HEK293 (cell line): ENCODE measurements around the gene PRKAG2.

Source experiments
- ZNF138 ChIP-seq: fragments of 450-650 bp; formaldehyde crosslinking; IDR thresholded peaks from 2 replicates; pipeline ENCODE4 v1.5.1; 2016; ENCODE audit warnings: missing biosample characterization, missing genetic modification characterization, borderline replicate concordance
- ZNF670 ChIP-seq: fragments of 450-650 bp; formaldehyde crosslinking; IDR thresholded peaks from 2 replicates; pipeline ENCODE4 v1.5.1; 2016; ENCODE audit warnings: missing biosample characterization, missing genetic modification characterization, low read depth

DNA sequence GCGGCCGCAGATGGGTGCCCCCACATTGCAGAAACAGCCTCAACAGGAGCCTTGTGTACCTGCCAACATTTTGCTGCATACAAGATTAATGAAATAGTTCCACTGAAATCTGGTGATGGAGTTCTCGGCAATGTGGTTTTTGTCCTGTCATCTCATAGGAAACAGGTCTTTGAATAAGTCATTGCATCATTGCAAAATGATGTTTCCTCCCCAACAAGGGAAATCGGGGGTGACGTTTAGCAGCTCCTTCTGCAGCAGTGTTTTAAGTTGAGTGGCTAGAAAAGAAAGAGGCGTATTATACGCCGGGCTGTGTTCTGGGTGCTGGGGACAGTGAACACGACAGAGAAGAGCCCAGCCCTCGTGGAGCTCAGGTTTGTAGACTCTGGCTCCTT is 177.0 kb downstream of the PRKAG2 start:
- TF ChIP-seq ZNF138 = no peak
- no peak for TF ChIP-seq ZNF670
